Activated T-cell treated with anti-CD3 and anti-CD28 coated beads, Interleukin-2, amount 50 U/mL, for 24 hours (primary cell): ENCODE measurements around the gene PCNX4.

Source experiments
- DNase-seq: peaks from one replicate; pipeline ENCODE4 v3.0.0-alpha.2; 2020
- H3K27ac Mint-ChIP-seq: 2 replicates; pipeline ENCODE4 v1.8.0; 2020; ENCODE audit warnings: mild to moderate bottlenecking, mixed read lengths
- H3K27me3 Mint-ChIP-seq: 2 replicates; pipeline ENCODE4 v1.8.0; 2020; ENCODE audit warnings: mixed read lengths
- H3K36me3 Mint-ChIP-seq: 2 replicates; pipeline ENCODE4 v1.8.0; 2020; ENCODE audit warnings: low read depth, mixed read lengths
- H3K4me1 Mint-ChIP-seq: 2 replicates; pipeline ENCODE4 v1.8.0; 2020; ENCODE audit warnings: low read depth, mixed read lengths
- H3K4me3 Mint-ChIP-seq: 2 replicates; pipeline ENCODE4 v1.8.0; 2020; ENCODE audit warnings: mild to moderate bottlenecking, moderate library complexity, mixed read lengths
- H3K9me3 Mint-ChIP-seq: 2 replicates; pipeline ENCODE4 v1.8.0; 2020; ENCODE audit warnings: mixed read lengths

Gene PCNX4

GRCh38 chr14:60133487-60133886 is 41.8 kb downstream of the PCNX4 start:
- H3K27me3 Mint-ChIP-seq, result no peaks in the 10 kb centered on the region
- no peak overlapping the region for H3K4me3 Mint-ChIP-seq
- no peak overlapping the region for H3K27ac Mint-ChIP-seq
- no peak for DNase-seq
- peaks cover 63% of the 10 kb centered on the region for H3K36me3 Mint-ChIP-seq
- no peaks in the 10 kb centered on the region for H3K9me3 Mint-ChIP-seq
- H3K4me1 Mint-ChIP-seq, result no peaks in the 10 kb centered on the region

- no peak overlapping the region for H3K27ac Mint-ChIP-seq
- no peaks in the 10 kb centered on the region for H3K4me1 Mint-ChIP-seq
- no peak overlapping the region for H3K4me3 Mint-ChIP-seq
- no peaks in the 10 kb centered on the region for H3K9me3 Mint-ChIP-seq
- H3K36me3 Mint-ChIP-seq, result peaks cover 54% of the 10 kb centered on the region
- no peak for DNase-seq
- H3K27me3 Mint-ChIP-seq, result no peaks in the 10 kb centered on the region
These were observed 43.0 kb downstream of the PCNX4 start for GRCh38 chr14:60134702-60135101.

GRCh38 chr14:60151715-60152114 is 60.0 kb downstream of the PCNX4 start:
- no peak overlapping the region for H3K4me3 Mint-ChIP-seq
- H3K36me3 Mint-ChIP-seq, result peaks cover 86% of the 10 kb centered on the region

DNA sequence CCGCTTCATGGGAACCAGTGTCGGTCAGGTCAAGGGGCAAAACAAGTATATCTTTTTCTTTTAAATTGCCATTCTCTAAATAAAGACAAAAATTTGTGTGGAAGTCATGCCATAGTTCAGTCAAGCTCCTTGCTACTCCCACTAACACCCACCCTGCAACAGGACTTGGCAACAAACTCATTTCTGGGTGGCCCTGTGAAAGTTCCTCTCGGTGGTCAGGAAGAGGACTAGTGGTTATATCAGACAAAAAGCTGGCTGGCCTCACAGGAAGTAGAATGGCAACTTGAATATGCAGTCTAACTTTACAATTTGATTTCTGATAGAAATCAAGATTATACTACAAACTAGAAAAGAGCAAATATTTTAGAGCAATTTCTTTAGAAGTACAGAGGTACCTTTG is 62.3 kb downstream of the PCNX4 start:
- Mint-ChIP-seq H3K4me1 (peaks cover 67% of the 10 kb centered on the region), H3K27ac (peak overlapping the region; percentile 65), H3K9me3 (no peaks in the 10 kb centered on the region), H3K27me3 (no peaks in the 10 kb centered on the region), H3K4me3 (no peak overlapping the region), H3K36me3 (peaks cover 80% of the 10 kb centered on the region)
- DNase-seq, result no peak

More at GRCh38 chr14:60151715-60152114, 60.0 kb downstream of the PCNX4 start:
- Mint-ChIP-seq H3K9me3 (no peaks in the 10 kb centered on the region), H3K4me1 (peaks cover 48% of the 10 kb centered on the region), H3K27ac (peak overlapping the region; percentile 76), H3K27me3 (no peaks in the 10 kb centered on the region)
- DNase-seq, result peak; percentile 66

- Mint-ChIP-seq H3K27me3 (no peaks in the 10 kb centered on the region), H3K4me3 (no peak overlapping the region), H3K36me3 (peaks cover 79% of the 10 kb centered on the region), H3K27ac (peak overlapping the region; percentile 82), H3K4me1 (peaks cover 73% of the 10 kb centered on the region), H3K9me3 (no peaks in the 10 kb centered on the region)
- no peak for DNase-seq
These were observed 62.9 kb downstream of the PCNX4 start for GRCh38 chr14:60154671-60155070.

GRCh38 chr14:60160422-60160821 is 68.7 kb downstream of the PCNX4 start:
- no peak for DNase-seq
- H3K4me1 Mint-ChIP-seq, result peaks cover 73% of the 10 kb centered on the region
- no peaks in the 10 kb centered on the region for H3K9me3 Mint-ChIP-seq
- no peaks in the 10 kb centered on the region for H3K27me3 Mint-ChIP-seq
- peaks cover 63% of the 10 kb centered on the region for H3K36me3 Mint-ChIP-seq
- no peak overlapping the region for H3K4me3 Mint-ChIP-seq
- peak overlapping the region; percentile 33 for H3K27ac Mint-ChIP-seq

DNA sequence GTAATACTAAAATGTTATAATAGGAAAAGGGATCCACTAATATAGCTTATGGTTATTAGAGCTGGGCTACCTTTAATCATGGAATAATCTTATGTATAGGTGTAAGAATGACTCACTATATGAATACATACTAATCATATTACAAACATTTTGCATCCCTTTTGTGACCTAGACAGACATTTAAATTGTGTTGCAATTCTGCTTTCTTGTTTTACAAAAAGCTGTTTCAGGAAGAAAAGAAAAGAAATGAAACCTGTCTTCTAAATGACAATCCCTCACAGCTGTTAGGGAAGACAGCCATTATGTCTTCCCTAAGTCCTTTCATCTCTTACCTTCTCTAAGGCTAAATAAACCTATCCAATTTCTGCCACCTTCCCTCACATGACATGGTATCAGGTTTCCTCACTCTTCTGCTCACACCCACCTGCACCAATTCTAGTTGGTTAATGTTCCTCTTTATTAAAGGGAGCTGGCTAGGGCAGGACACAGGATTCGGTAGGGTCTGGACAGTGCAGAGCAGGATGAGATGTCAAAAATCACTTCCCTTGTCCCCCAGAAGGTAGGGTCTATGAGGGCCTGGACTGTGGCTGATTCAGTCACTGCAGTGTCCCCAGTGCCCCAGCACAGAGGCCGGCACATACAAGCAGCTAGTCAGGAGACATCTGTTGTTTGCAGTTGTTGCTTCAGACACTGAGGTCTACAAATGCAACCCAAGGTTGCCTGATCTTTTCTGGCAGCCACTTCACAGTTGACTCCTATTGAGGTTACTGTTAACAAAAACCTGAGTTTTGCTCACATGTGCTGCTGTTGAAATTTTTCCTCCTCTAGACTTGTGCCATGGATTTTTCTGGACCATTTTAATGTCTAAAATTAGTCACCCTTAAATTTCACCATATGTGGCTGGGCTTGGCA is 69.7 kb downstream of the PCNX4 start:
- H3K36me3 Mint-ChIP-seq, result peaks cover 54% of the 10 kb centered on the region
- H3K4me1 Mint-ChIP-seq, result peaks cover 75% of the 10 kb centered on the region
- H3K4me3 Mint-ChIP-seq, result no peak overlapping the region
- H3K27ac Mint-ChIP-seq, result peak overlapping the region; percentile 88
- H3K9me3 Mint-ChIP-seq, result no peaks in the 10 kb centered on the region
- no peaks in the 10 kb centered on the region for H3K27me3 Mint-ChIP-seq
- DNase-seq, result no peak

GRCh38 chr14:60163693-60164092 is 72.0 kb downstream of the PCNX4 start:
- no peak overlapping the region for H3K27ac Mint-ChIP-seq
- H3K4me1 Mint-ChIP-seq, result peaks cover 60% of the 10 kb centered on the region

GRCh38 chr14:60164404-60164711 is 72.6 kb downstream of the PCNX4 start:
- Mint-ChIP-seq H3K4me1 (peaks cover 53% of the 10 kb centered on the region), H3K27ac (peak overlapping the region; percentile 96), H3K9me3 (no peaks in the 10 kb centered on the region), H3K36me3 (peaks cover 42% of the 10 kb centered on the region), H3K27me3 (no peaks in the 10 kb centered on the region), H3K4me3 (peak overlapping the region; percentile 98)
- DNase-seq, result no peak

More at GRCh38 chr14:60163693-60164092, 72.0 kb downstream of the PCNX4 start:
- Mint-ChIP-seq H3K9me3 (no peaks in the 10 kb centered on the region), H3K27me3 (no peaks in the 10 kb centered on the region), H3K36me3 (peaks cover 47% of the 10 kb centered on the region), H3K4me3 (peak overlapping the region; percentile 98)
- DNase-seq, result no peak

DNA sequence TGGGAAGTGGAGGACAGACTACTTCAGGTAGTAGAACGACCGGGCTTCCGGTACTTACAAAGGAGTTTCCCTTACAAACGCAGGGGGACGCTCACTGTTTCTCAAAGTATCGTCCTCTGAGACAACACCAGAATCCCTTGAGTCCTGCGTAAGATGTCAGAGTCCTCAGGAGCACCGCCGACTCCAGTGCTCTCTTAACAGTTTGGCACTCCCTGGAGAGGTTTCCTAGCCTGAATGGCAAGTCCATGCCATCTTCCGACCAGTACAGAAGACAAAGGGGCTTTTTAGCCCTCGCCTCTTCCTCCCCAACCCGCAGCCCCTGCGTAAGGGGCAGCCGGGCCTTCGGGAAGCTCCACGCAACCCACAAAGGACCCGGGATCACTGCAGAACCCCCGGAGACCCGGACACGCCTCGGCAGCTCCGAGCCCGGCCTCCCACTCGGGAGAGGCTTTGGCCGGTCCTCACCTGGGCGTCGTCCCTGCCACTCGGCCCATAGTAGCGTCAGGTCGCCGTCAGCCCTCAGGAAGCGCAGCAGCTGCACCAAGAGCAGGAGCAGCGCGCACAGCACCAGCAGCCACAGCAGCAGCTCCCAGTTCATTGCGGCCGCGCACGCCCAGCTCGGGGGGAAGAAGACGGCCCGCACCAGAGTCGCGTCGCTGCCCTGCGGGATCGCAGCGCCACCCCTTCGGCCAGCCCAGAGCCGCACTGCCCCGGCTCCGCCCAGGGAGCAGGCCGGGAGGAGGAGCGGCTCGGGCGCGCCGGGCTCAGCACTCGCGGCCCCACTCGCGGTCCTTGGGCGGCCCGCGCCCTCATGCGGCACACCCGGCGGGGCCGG is 73.2 kb downstream of the PCNX4 start, which contains the start of gene DHRS7:
Gene DHRS7, minus strand, starts transcription at position 687 of the 835 bp plus-strand sequence. Its CDS starts 89 bp downstream, at position 598.
- Mint-ChIP-seq H3K36me3 (peaks cover 37% of the 10 kb centered on the region), H3K4me3 (peak within 1 kb of the TSS; percentile 98), H3K4me1 (peaks cover 49% of the 10 kb centered on the region), H3K9me3 (no peaks in the 10 kb centered on the region), H3K27ac (peak within 1 kb of the TSS; percentile 96), H3K27me3 (no peaks in the 10 kb centered on the region)
- peak; percentile 83 for DNase-seq

- peaks cover 46% of the 10 kb centered on the region for H3K4me1 Mint-ChIP-seq
- H3K27ac Mint-ChIP-seq, result peak overlapping the region; percentile 95
- peaks cover 35% of the 10 kb centered on the region for H3K36me3 Mint-ChIP-seq
- DNase-seq, result no peak
- no peaks in the 10 kb centered on the region for H3K27me3 Mint-ChIP-seq
- H3K4me3 Mint-ChIP-seq, result peak overlapping the region; percentile 98
- no peaks in the 10 kb centered on the region for H3K9me3 Mint-ChIP-seq
These were observed 73.8 kb downstream of the PCNX4 start for GRCh38 chr14:60165547-60165876.

GRCh38 chr14:60166142-60166541 is 74.4 kb downstream of the PCNX4 start:
- Mint-ChIP-seq H3K4me3 (peak overlapping the region; percentile 98), H3K27ac (peak overlapping the region; percentile 95), H3K9me3 (no peaks in the 10 kb centered on the region), H3K27me3 (no peaks in the 10 kb centered on the region), H3K36me3 (peaks cover 28% of the 10 kb centered on the region), H3K4me1 (peaks cover 40% of the 10 kb centered on the region)
- DNase-seq, result no peak

DNA sequence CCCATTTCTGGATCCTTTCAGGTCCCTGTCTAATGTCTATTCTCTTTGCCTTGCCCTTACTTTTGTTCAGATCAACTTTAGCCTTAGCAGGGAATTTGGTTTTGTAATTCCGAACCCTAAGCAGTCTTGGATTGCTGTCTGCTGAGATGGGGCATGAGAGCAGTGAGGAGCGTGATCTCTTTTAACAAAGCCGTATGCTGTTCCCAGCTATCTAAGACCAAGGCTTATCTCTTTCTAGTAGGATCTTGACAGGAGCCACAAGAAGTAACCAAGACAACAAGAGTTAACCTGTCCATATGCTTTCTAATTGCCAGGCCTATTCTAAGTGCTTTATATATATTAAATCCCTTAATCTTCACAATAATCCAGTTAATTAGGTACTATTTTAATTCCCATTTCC is 78.0 kb downstream of the PCNX4 start:
- no peak for DNase-seq
- Mint-ChIP-seq H3K9me3 (no peaks in the 10 kb centered on the region), H3K36me3 (peaks cover 4% of the 10 kb centered on the region), H3K27me3 (no peaks in the 10 kb centered on the region), H3K27ac (no peak overlapping the region), H3K4me3 (no peak overlapping the region), H3K4me1 (peaks cover 13% of the 10 kb centered on the region)

DNA sequence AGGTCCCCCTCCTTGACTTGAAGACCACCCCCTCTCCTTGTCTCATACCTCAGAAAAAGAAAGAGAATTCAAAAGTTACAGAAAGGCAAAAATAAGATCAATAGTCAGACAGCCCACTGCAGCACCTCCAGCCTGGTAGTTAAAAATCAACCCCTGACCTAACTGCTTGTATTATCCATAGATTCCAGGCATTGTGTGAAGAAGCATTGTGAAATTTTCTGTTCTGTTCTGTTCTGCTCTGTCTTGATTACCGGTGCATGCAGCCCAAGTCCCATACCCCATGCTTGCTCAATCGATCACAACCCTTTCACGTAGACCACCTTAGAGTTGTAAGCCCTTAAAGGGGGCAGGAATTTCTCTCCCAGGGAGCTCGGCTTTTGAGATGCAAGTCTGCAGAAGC is 79.2 kb downstream of the PCNX4 start:
- Mint-ChIP-seq H3K36me3 (no peaks in the 10 kb centered on the region), H3K4me3 (no peak overlapping the region), H3K9me3 (no peaks in the 10 kb centered on the region), H3K27me3 (no peaks in the 10 kb centered on the region), H3K4me1 (peaks cover 8% of the 10 kb centered on the region), H3K27ac (no peak overlapping the region)
- DNase-seq, result no peak

- H3K9me3 Mint-ChIP-seq, result no peaks in the 10 kb centered on the region
- no peak for DNase-seq
- no peaks in the 10 kb centered on the region for H3K36me3 Mint-ChIP-seq
- H3K27ac Mint-ChIP-seq, result no peak overlapping the region
- peaks cover under 1% of the 10 kb centered on the region for H3K4me1 Mint-ChIP-seq
- H3K27me3 Mint-ChIP-seq, result no peaks in the 10 kb centered on the region
- no peak overlapping the region for H3K4me3 Mint-ChIP-seq
These were observed 80.0 kb downstream of the PCNX4 start for GRCh38 chr14:60171690-60172089.
